ENCODE data around the gene GGTA1. TPM values are rescaled to one million over a fixed set of nuclear protein-coding genes. Genes with fewer than 3 reads are reported as not detected.

GGTA1 gene
- polyA plus RNA-seq, 1 experiment = not detected

- POLR2A ChIA-PET = interaction anchor here (0.6 kb wide), 1 partner anchor 567 kb away, joined by 3 read pairs; no protein-coding TSS in a partner anchor
- no peak for TF ChIP-seq CTCF (IDR thresholded peaks at IDR 0.05; ENCODE audit: insufficient read depth, low read depth, low read length)
- H3K27me3 ChIP-seq (ENCODE audit: control insufficient read depth, insufficient read depth, low read length) = peaks cover 3% of the 10 kb centered on the region; the same call in 1 of the 2 replicates
- CTCF ChIA-PET = interaction anchor here (1.3 to 1.5 kb wide), 3 partner anchors 10 to 21 kb away, joined by 5 to 16 read pairs (median 5); no protein-coding TSS in a partner anchor
- H3K36me3 ChIP-seq (ENCODE audit: control insufficient read depth, insufficient read depth, low read length) = no peaks in the 10 kb centered on the region
- peak overlapping the region; percentile 31 for H3K4me3 ChIP-seq (ENCODE audit: low read depth, low read length)
- DNase-seq (ENCODE audit: low read depth) = no peak
These were observed 478 bp upstream of the GGTA1 start for GRCh38 chr9:121500165-121500478.

GRCh38 chr9:121499177-121499426 is 542 bp downstream of the GGTA1 start:
- Histone ChIP-seq H3K27me3 (ENCODE audit: control insufficient read depth, insufficient read depth, low read length) (peaks cover 3% of the 10 kb centered on the region; the same call in 1 of the 2 replicates), H3K4me3 (ENCODE audit: low read depth, low read length) (peak overlapping the region; percentile 31), H3K36me3 (ENCODE audit: control insufficient read depth, insufficient read depth, low read length) (no peaks in the 10 kb centered on the region)
- CTCF ChIA-PET = interaction anchor here (0.7 to 1.5 kb wide), 3 partner anchors 9 to 44 kb away, joined by 3 to 16 read pairs (median 5); no protein-coding TSS in a partner anchor
- POLR2A ChIA-PET = interaction anchor here (0.6 kb wide), 1 partner anchor 345 kb away, joined by 9 read pairs; no protein-coding TSS in a partner anchor
- TF ChIP-seq CTCF (IDR thresholded peaks at IDR 0.05; ENCODE audit: insufficient read depth, low read depth, low read length) = no peak
- no peak for DNase-seq (ENCODE audit: low read depth)

GRCh38 chr9:121498487-121499176 is 1.0 kb downstream of the GGTA1 start:
- H3K27me3 ChIP-seq (ENCODE audit: control insufficient read depth, insufficient read depth, low read length) = peaks cover 3% of the 10 kb centered on the region; the same call in 1 of the 2 replicates
- POLR2A ChIA-PET = no interaction called here
- no peaks in the 10 kb centered on the region for H3K36me3 ChIP-seq (ENCODE audit: control insufficient read depth, insufficient read depth, low read length)
- CTCF ChIA-PET = interaction anchor here (0.5 to 1.4 kb wide), 6 partner anchors 9 to 44 kb away, joined by 3 to 16 read pairs (median 4); no protein-coding TSS in a partner anchor
- DNase-seq (ENCODE audit: low read depth) = no peak
- peak overlapping the region; percentile 31 for H3K4me3 ChIP-seq (ENCODE audit: low read depth, low read length)
- TF ChIP-seq CTCF (IDR thresholded peaks at IDR 0.05; ENCODE audit: insufficient read depth, low read depth, low read length) = no peak

- CTCF ChIA-PET = interaction anchor here (0.5 to 1.4 kb wide), 8 partner anchors 8 to 41 kb away, joined by 3 to 8 read pairs (median 3); no protein-coding TSS in a partner anchor
- H3K4me3 ChIP-seq (ENCODE audit: low read depth, low read length) = no peak overlapping the region
These were observed 1.5 kb downstream of the GGTA1 start for GRCh38 chr9:121498150-121498486.

GRCh38 chr9:121495976-121496375 is 3.7 kb downstream of the GGTA1 start:
- ChIA-PET POLR2A (no interaction called here), CTCF (no interaction called here)
- no peak for TF ChIP-seq CTCF (IDR thresholded peaks at IDR 0.05; ENCODE audit: insufficient read depth, low read depth, low read length)
- no peak for DNase-seq (ENCODE audit: low read depth)
- Histone ChIP-seq H3K27me3 (ENCODE audit: control insufficient read depth, insufficient read depth, low read length) (peaks cover 3% of the 10 kb centered on the region; the same call in 1 of the 2 replicates), H3K36me3 (ENCODE audit: control insufficient read depth, insufficient read depth, low read length) (no peaks in the 10 kb centered on the region), H3K4me3 (ENCODE audit: low read depth, low read length) (no peak overlapping the region)

More at GRCh38 chr9:121498150-121498486, 1.5 kb downstream of the GGTA1 start:
- POLR2A ChIA-PET = no interaction called here
- DNase-seq (ENCODE audit: low read depth) = no peak
- peak; percentile 71 for TF ChIP-seq CTCF (IDR thresholded peaks at IDR 0.05; ENCODE audit: insufficient read depth, low read depth, low read length)
- Histone ChIP-seq H3K27me3 (ENCODE audit: control insufficient read depth, insufficient read depth, low read length) (peaks cover 3% of the 10 kb centered on the region; the same call in 1 of the 2 replicates), H3K36me3 (ENCODE audit: control insufficient read depth, insufficient read depth, low read length) (no peaks in the 10 kb centered on the region)

Measured in BJ (cell line).